ENCODE data around the gene GBP7. TPM values are rescaled to one million over a fixed set of nuclear protein-coding genes. Genes with fewer than 3 reads are reported as not detected.

Gene GBP7
- total RNA-seq, 1 donor from 2014 or later = not detected

DNA sequence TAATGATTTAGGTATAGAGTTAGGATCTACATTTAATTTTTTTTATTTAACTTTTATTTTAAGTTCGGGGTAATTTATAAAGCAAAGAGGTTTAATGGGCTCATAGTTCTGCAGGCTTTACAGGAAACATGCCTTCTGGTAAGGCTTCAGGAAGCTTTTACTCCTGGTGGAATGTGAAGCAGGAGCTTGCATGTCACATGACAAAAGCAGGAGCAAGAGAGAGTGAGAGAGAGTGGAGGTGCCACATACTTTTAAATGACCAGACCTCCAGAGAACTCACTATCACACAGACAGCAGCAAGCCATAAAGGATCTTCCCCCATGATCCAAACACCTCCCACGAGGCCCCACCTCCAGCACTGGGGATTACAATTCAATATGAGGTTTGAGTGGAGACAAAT lies 32.3 kb downstream of the GBP7 start:
- H4K20me1 ChIP-seq (ENCODE audit: low read depth) = no peaks in the 10 kb centered on the region
- no peak overlapping the region for H3K27ac ChIP-seq
- Mint-ChIP-seq H3K4me3 (no peak overlapping the region), H3K27me3 (ENCODE audit: insufficient read depth, low read depth) (peaks cover 2% of the 10 kb centered on the region), H3K9me3 (no peaks in the 10 kb centered on the region), H3K27ac (no peak overlapping the region), H3K36me3 (no peaks in the 10 kb centered on the region), H3K4me1 (no peaks in the 10 kb centered on the region)
- no peak for DNase-seq (ENCODE audit: low spot score)
- H3K27me3 ChIP-seq = no peaks in the 10 kb centered on the region
- no peak overlapping the region for H3K4me2 ChIP-seq
- no peaks in the 10 kb centered on the region for H3K4me1 ChIP-seq
- H2AFZ ChIP-seq (replicated peaks) = peak overlapping the region; percentile 10
- no peak overlapping the region for H3K9ac ChIP-seq
- H3K4me3 ChIP-seq = no peak overlapping the region
- H3K36me3 ChIP-seq = no peaks in the 10 kb centered on the region
- H3F3A ChIP-seq (ENCODE audit: low read depth) = no peaks in the 10 kb centered on the region
- no peaks in the 10 kb centered on the region for H3K9me3 ChIP-seq (ENCODE audit: low read depth)
- no peak for TF ChIP-seq EZH2phosphoT487 (IDR thresholded peaks at IDR 0.05)
- TF ChIP-seq EZH2 (IDR thresholded peaks at IDR 0.05) = no peak
- TF ChIP-seq, protein P1, sequence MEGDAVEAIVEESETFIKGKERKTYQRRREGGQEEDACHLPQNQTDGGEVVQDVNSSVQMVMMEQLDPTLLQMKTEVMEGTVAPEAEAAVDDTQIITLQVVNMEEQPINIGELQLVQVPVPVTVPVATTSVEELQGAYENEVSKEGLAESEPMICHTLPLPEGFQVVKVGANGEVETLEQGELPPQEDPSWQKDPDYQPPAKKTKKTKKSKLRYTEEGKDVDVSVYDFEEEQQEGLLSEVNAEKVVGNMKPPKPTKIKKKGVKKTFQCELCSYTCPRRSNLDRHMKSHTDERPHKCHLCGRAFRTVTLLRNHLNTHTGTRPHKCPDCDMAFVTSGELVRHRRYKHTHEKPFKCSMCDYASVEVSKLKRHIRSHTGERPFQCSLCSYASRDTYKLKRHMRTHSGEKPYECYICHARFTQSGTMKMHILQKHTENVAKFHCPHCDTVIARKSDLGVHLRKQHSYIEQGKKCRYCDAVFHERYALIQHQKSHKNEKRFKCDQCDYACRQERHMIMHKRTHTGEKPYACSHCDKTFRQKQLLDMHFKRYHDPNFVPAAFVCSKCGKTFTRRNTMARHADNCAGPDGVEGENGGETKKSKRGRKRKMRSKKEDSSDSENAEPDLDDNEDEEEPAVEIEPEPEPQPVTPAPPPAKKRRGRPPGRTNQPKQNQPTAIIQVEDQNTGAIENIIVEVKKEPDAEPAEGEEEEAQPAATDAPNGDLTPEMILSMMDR (IDR thresholded peaks at IDR 0.05) = no peak
- no peaks in the 10 kb centered on the region for H3K79me2 ChIP-seq (ENCODE audit: low read depth)

DNA sequence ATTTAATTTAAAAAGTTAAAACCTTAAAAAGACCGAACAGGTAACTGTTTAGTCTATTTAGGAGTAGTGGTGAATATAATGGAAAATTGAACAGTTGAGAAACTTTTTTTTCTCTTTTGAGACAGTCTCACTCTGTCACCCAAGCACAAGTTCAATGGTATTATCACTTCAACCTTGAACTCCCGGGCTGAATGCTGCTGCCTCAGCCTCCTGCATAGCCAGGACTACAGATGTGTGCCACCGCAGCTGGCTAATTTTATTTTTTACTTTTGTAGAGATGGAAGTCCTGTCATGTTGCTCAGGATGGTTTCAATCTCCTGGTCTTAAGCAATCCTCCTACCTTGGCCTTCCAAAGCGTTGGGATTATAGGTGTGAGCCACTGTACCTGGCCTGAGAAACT lies 33.6 kb downstream of the GBP7 start:
- no peak overlapping the region for H3K9ac ChIP-seq
- Mint-ChIP-seq H3K9me3 (peaks cover 4% of the 10 kb centered on the region), H3K4me1 (no peaks in the 10 kb centered on the region), H3K36me3 (no peaks in the 10 kb centered on the region), H3K4me3 (no peak overlapping the region), H3K27ac (no peak overlapping the region), H3K27me3 (ENCODE audit: insufficient read depth, low read depth) (no peaks in the 10 kb centered on the region)
- no peak overlapping the region for H3K27ac ChIP-seq
- H3K79me2 ChIP-seq (ENCODE audit: low read depth) = no peaks in the 10 kb centered on the region
- H3K4me1 ChIP-seq = no peaks in the 10 kb centered on the region
- H3K27me3 ChIP-seq = no peaks in the 10 kb centered on the region
- no peaks in the 10 kb centered on the region for H3K36me3 ChIP-seq
- no peak overlapping the region for H3K4me2 ChIP-seq
- no peaks in the 10 kb centered on the region for H4K20me1 ChIP-seq (ENCODE audit: low read depth)
- no peak for DNase-seq (ENCODE audit: low spot score)
- no peak overlapping the region for H3K4me3 ChIP-seq
- no peaks in the 10 kb centered on the region for H3K9me3 ChIP-seq (ENCODE audit: low read depth)
- no peak overlapping the region for H2AFZ ChIP-seq (replicated peaks)
- TF ChIP-seq EZH2 (IDR thresholded peaks at IDR 0.05) (no peak), EZH2phosphoT487 (IDR thresholded peaks at IDR 0.05) (no peak)
- TF ChIP-seq, protein P1 (IDR thresholded peaks at IDR 0.05) = no peak
- no peaks in the 10 kb centered on the region for H3F3A ChIP-seq (ENCODE audit: low read depth)

DNA sequence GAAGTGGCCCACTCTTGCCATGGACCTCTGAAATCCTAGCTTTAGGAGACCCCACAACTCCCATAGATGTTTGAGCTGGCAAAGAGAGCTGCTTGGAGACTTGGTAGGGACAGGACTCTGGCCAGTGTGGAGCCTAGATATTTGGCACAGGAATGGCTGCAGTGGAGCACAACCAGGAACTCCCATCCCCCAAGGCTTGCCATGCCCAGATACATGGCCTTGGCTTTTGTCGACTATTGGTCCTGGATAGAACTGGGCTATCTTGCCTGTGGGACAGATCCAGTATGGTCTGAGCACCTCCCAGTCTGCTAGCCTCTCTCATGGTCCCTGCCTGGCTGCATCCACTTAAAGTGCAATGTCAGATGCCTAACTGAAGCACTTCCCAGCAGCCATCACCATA lies 42.1 kb downstream of the GBP7 start:
- Histone ChIP-seq H3K27ac (no peak overlapping the region), H2AFZ (replicated peaks) (no peak overlapping the region), H3K4me1 (no peaks in the 10 kb centered on the region), H3K9ac (no peak overlapping the region), H3K36me3 (no peaks in the 10 kb centered on the region), H3K79me2 (ENCODE audit: low read depth) (no peaks in the 10 kb centered on the region), H3F3A (ENCODE audit: low read depth) (no peaks in the 10 kb centered on the region), H3K4me2 (no peak overlapping the region), H4K20me1 (ENCODE audit: low read depth) (no peaks in the 10 kb centered on the region), H3K27me3 (no peaks in the 10 kb centered on the region), H3K4me3 (no peak overlapping the region), H3K9me3 (ENCODE audit: low read depth) (no peaks in the 10 kb centered on the region)
- Mint-ChIP-seq H3K4me1 (peaks cover 8% of the 10 kb centered on the region), H3K36me3 (no peaks in the 10 kb centered on the region), H3K9me3 (peaks cover 4% of the 10 kb centered on the region), H3K4me3 (no peak overlapping the region), H3K27ac (no peak overlapping the region), H3K27me3 (ENCODE audit: insufficient read depth, low read depth) (no peaks in the 10 kb centered on the region)
- TF ChIP-seq, protein P1 (IDR thresholded peaks at IDR 0.05) = no peak
- TF ChIP-seq EZH2phosphoT487 (IDR thresholded peaks at IDR 0.05) (no peak), EZH2 (IDR thresholded peaks at IDR 0.05) (no peak)
- no peak for DNase-seq (ENCODE audit: low spot score)
